ENCODE measurements around the gene TSNAXIP1.
"Not testable (repeated sequence)": the region's sequence is repeated elsewhere in the genome, so short reads cannot be mapped to it uniquely, and the experiment has no call there.

Gene TSNAXIP1

DNA sequence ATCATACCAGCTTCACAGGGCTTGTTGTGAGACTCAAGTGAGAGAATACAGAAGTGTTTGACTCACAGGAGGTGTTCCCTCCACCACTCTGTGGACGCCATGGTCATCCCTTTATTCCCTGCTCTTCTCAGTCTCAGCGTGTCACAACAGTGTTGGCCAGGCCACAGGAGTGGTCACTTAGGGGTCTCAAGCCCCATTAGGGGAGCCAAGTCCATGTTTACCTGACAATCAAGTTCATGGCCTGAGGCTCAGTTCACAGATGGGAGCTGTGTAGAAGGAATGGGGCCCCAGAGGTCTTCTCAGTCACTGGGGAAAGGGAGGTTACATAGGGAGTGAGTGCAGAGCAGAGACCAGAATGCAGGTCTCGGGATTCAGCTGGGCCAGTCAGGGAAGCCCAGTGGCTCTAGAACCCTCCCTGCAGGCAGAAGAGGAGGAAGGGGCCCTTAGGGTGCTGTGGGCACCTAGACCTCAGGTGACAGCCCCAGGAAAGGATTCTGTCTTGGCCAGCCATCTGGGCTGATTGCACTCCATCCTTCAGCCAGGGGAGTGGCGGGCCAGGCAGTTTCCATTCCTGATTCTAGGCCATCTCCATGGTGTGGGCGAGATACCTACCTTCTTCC, 50.3 kb downstream of the TSNAXIP1 start:
- H3K4me3 ChIP-seq (ENCODE audit: control insufficient read depth, low read depth, low read length): no peak overlapping the region
- TF ChIP-seq, protein P1, sequence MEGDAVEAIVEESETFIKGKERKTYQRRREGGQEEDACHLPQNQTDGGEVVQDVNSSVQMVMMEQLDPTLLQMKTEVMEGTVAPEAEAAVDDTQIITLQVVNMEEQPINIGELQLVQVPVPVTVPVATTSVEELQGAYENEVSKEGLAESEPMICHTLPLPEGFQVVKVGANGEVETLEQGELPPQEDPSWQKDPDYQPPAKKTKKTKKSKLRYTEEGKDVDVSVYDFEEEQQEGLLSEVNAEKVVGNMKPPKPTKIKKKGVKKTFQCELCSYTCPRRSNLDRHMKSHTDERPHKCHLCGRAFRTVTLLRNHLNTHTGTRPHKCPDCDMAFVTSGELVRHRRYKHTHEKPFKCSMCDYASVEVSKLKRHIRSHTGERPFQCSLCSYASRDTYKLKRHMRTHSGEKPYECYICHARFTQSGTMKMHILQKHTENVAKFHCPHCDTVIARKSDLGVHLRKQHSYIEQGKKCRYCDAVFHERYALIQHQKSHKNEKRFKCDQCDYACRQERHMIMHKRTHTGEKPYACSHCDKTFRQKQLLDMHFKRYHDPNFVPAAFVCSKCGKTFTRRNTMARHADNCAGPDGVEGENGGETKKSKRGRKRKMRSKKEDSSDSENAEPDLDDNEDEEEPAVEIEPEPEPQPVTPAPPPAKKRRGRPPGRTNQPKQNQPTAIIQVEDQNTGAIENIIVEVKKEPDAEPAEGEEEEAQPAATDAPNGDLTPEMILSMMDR (IDR thresholded peaks at IDR 0.05; ENCODE audit: control insufficient read depth, insufficient read depth, low read depth, low read length, missing control alignments): no peak
- DNase-seq (ENCODE audit: low read depth): no peak

GRCh38 chr16:67857547-67858233, 51.0 kb downstream of the TSNAXIP1 start:
- no peak overlapping the region for H3K4me3 ChIP-seq (ENCODE audit: control insufficient read depth, low read depth, low read length)
- TF ChIP-seq, protein P1 (IDR thresholded peaks at IDR 0.05; ENCODE audit: control insufficient read depth, insufficient read depth, low read depth, low read length, missing control alignments): no peak
- peak; percentile 86 for DNase-seq (ENCODE audit: low read depth)

DNA sequence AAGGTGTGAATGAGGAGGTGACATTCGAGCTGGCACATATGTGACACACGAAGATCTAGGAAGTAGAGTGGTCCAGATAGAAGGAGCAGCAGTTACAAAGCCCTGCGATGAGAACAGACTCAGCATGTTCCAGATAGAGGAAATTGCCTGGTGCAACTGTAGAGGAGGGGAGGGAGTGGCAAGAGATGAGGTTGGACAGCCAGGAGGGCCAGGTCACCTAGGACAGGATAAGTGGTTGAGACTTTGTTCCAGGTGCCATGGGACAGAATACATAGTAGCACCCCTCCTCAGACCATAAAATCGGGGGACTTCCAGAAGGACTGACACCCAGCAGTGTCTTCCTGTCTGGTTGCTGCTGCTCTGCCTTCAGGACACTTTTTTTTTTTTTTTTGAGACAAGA, 51.8 kb downstream of the TSNAXIP1 start:
- TF ChIP-seq, protein P1 (IDR thresholded peaks at IDR 0.05; ENCODE audit: control insufficient read depth, insufficient read depth, low read depth, low read length, missing control alignments): no peak

GRCh38 chr16:67860589-67861398, 54.1 kb downstream of the TSNAXIP1 start:
- H3K4me3 ChIP-seq (ENCODE audit: control insufficient read depth, low read depth, low read length): no peak overlapping the region
- DNase-seq (ENCODE audit: low read depth): no peak
- TF ChIP-seq, protein P1 (IDR thresholded peaks at IDR 0.05; ENCODE audit: control insufficient read depth, insufficient read depth, low read depth, low read length, missing control alignments): no peak

More for the DNA sequence above, 51.8 kb downstream of the TSNAXIP1 start:
- no peak for DNase-seq (ENCODE audit: low read depth)
- no peak overlapping the region for H3K4me3 ChIP-seq (ENCODE audit: control insufficient read depth, low read depth, low read length)

GRCh38 chr16:67861877-67862276, 55.2 kb downstream of the TSNAXIP1 start:
- no peak for DNase-seq (ENCODE audit: low read depth)
- TF ChIP-seq, protein P1 (IDR thresholded peaks at IDR 0.05; ENCODE audit: control insufficient read depth, insufficient read depth, low read depth, low read length, missing control alignments): no peak
- no peak overlapping the region for H3K4me3 ChIP-seq (ENCODE audit: control insufficient read depth, low read depth, low read length)

GRCh38 chr16:67862623-67863583, 56.2 kb downstream of the TSNAXIP1 start:
- TF ChIP-seq, protein P1 (IDR thresholded peaks at IDR 0.05; ENCODE audit: control insufficient read depth, insufficient read depth, low read depth, low read length, missing control alignments): no peak
- DNase-seq (ENCODE audit: low read depth): no peak
- H3K4me3 ChIP-seq (ENCODE audit: control insufficient read depth, low read depth, low read length): no peak overlapping the region

- not testable (repeated sequence) for H3K4me3 ChIP-seq (ENCODE audit: control insufficient read depth, low read depth, low read length); DNase-seq (ENCODE audit: low read depth)
These were observed 57.4 kb downstream of the TSNAXIP1 start for GRCh38 chr16:67864044-67864443.

All from AG09309 (cell line).